H1 (cell line): ENCODE data around the gene FOXF1. TPM values are rescaled to one million over a fixed set of nuclear protein-coding genes. Genes with fewer than 3 reads are reported as not detected.
A peak's percentile ranks its signal among the peaks of the same experiment; 100 is the strongest.

Experiments
- CTCF ChIA-PET: fragments of 300-600 bp; sonication (Branson Sonifier 250); formaldehyde crosslinking; loops from one replicate; lab custom pipeline; 2021; ENCODE audit not compliant: partially characterized antibody; lab: Charles Lee
- POLR2A ChIA-PET: fragments of 300-600 bp; sonication (Branson Sonifier 250); formaldehyde crosslinking; loops from one replicate; lab custom pipeline; 2021; ENCODE audit warnings: inconsistent platforms; ENCODE audit not compliant: partially characterized antibody; lab: Charles Lee
- DNase-seq, 2 experiments: peaks; one replicate each; pipeline versions ENCODE4 v3.0.0 to v3.0.0-alpha.2; 2010 to 2022; ENCODE audit warnings: low spot score in 2 of 2, low read depth in 1 of 2, mixed read lengths in 1 of 2
- FAIRE-seq: peaks from 2 replicates; lab custom pipeline; 2011; peaks lifted over from hg19 to GRCh38; lab: Jason Lieb, UNC
- H2AFZ ChIP-seq: 2 replicates; pipeline ENCODE4 v1.8.1; 2012; ENCODE audit warnings: low read length, inconsistent platforms
- H2AK5ac ChIP-seq: 2 replicates; pipeline ENCODE4 v1.6.1; 2013; ENCODE audit warnings: low read depth, low read length
- H2BK120ac ChIP-seq: replicated peaks from 2 replicates; pipeline ENCODE3; 2013; ENCODE audit warnings: low read depth, low read length, inconsistent platforms
- H2BK12ac ChIP-seq: 2 replicates; pipeline ENCODE4 v1.6.1; 2013; ENCODE audit warnings: low read depth, low read length
- H2BK15ac ChIP-seq: 2 replicates; pipeline ENCODE4 v1.6.1; 2013; ENCODE audit warnings: low read length
- H2BK20ac ChIP-seq: 2 replicates; pipeline ENCODE4 v1.6.1; 2013; ENCODE audit warnings: low read length
- H2BK5ac ChIP-seq: 2 replicates; pipeline ENCODE4 v1.6.1; 2013; ENCODE audit warnings: low read depth, low read length
- H3K14ac ChIP-seq: 2 replicates; pipeline ENCODE4 v1.6.1; 2013; ENCODE audit warnings: inconsistent platforms; ENCODE audit not compliant: insufficient read length
- H3K18ac ChIP-seq: 2 replicates; pipeline ENCODE4 v1.6.1; 2013; ENCODE audit warnings: low read length; ENCODE audit errors: extremely low read depth
- H3K23ac ChIP-seq: 2 replicates; pipeline ENCODE4 v1.6.1; 2013; ENCODE audit warnings: inconsistent platforms; ENCODE audit not compliant: insufficient read length
- H3K23me2 ChIP-seq: 2 replicates; pipeline ENCODE4 v1.6.1; 2013; ENCODE audit warnings: low read depth, low read length
- H3K27ac ChIP-seq: 2 replicates; pipeline ENCODE4 v1.6.1; 2011; ENCODE audit warnings: low read depth, low read length, inconsistent platforms
- H3K27me3 ChIP-seq, 4 experiments: replicated peaks in 1 of 4; 1 replicate in 1 of 4; 2 replicates in 3 of 4; pipeline versions ENCODE4 v1.6.1 to v1.8.1; 2011 to 2013; ENCODE audit warnings: low read length in 3 of 4, mild to moderate bottlenecking in 3 of 4, inconsistent platforms in 2 of 4, mixed read lengths in 2 of 4, moderate library complexity in 1 of 4; ENCODE audit not compliant: control insufficient read depth in 3 of 4, insufficient read depth in 3 of 4; ENCODE audit errors: extremely low read depth in 1 of 4
- H3K36me3 ChIP-seq, 4 experiments: 2 replicates each; pipeline versions ENCODE4 v1.6.1 to v1.8.1; 2011 to 2013; ENCODE audit warnings: mild to moderate bottlenecking in 4 of 4, low read length in 3 of 4, moderate library complexity in 2 of 4, control low read depth in 1 of 4, inconsistent platforms in 1 of 4; ENCODE audit not compliant: insufficient read depth in 4 of 4, control insufficient read depth in 2 of 4
- H3K4ac ChIP-seq: replicated peaks from 2 replicates; pipeline ENCODE3; 2013; ENCODE audit warnings: low read length, low read depth, mixed read lengths, inconsistent platforms; ENCODE audit not compliant: insufficient read length
- H3K4me1 ChIP-seq, 4 experiments: replicated peaks in 1 of 4; 1 replicate in 1 of 4; 2 replicates in 3 of 4; pipeline versions ENCODE4 v1.6.1 to v1.8.1; 2011 to 2013; ENCODE audit warnings: low read length in 3 of 4, inconsistent platforms in 2 of 4, mixed read lengths in 1 of 4; ENCODE audit not compliant: insufficient read depth in 4 of 4, control insufficient read depth in 3 of 4
- H3K4me2 ChIP-seq, 2 experiments: 2 replicates each; pipeline versions ENCODE4 v1.6.1 to v1.8.1; 2011 to 2013; ENCODE audit warnings: low read depth in 2 of 2, low read length in 2 of 2, control low read depth in 1 of 2, inconsistent platforms in 1 of 2, mild to moderate bottlenecking in 1 of 2; ENCODE audit not compliant: insufficient read depth in 1 of 2
- H3K4me3 ChIP-seq, 4 experiments: fragments of 200-600, 300-600 bp in 1 of 4; sonication (generic), shearing (Covaris generic), sonication (Bioruptor Twin) in 1 of 4; 2 replicates each; pipeline versions ENCODE4 v1.5.1 to v1.8.1; 2011 to 2016; ENCODE audit warnings: low read length in 4 of 4, low read depth in 3 of 4, control low read depth in 2 of 4, inconsistent platforms in 2 of 4, mild to moderate bottlenecking in 2 of 4, mixed read lengths in 1 of 4, moderate library complexity in 1 of 4; ENCODE audit not compliant: insufficient read depth in 2 of 4; ENCODE audit errors: extremely low read depth in 1 of 4
- H3K56ac ChIP-seq: replicated peaks from 2 replicates; pipeline ENCODE3; 2013; ENCODE audit warnings: low read depth, mild to moderate bottlenecking, mixed read lengths, low read length, inconsistent platforms; ENCODE audit not compliant: insufficient read length
- H3K79me1 ChIP-seq: 2 replicates; pipeline ENCODE4 v1.6.1; 2013; ENCODE audit warnings: low read depth, low read length, control low read depth
- H3K79me2 ChIP-seq, 2 experiments: 2 replicates each; pipeline versions ENCODE4 v1.6.1 to v1.8.1; 2012 to 2013; ENCODE audit warnings: low read length in 2 of 2, mild to moderate bottlenecking in 2 of 2, inconsistent platforms in 1 of 2; ENCODE audit not compliant: insufficient read depth in 2 of 2, control insufficient read depth in 1 of 2
- H3K9ac ChIP-seq, 4 experiments: replicated peaks in 1 of 4; 1 replicate in 1 of 4; 2 replicates in 3 of 4; pipeline versions ENCODE4 v1.6.1 to v1.8.1; 2011 to 2013; ENCODE audit warnings: low read depth in 3 of 4, low read length in 3 of 4, control low read depth in 2 of 4, mild to moderate bottlenecking in 2 of 4, moderate library complexity in 2 of 4, inconsistent platforms in 1 of 4; ENCODE audit errors: extremely low read depth in 1 of 4
- H3K9me3 ChIP-seq, 2 experiments: 2 replicates each; pipeline versions ENCODE4 v1.6.1 to v1.8.1; 2012 to 2013; ENCODE audit warnings: mild to moderate bottlenecking in 2 of 2, moderate library complexity in 2 of 2, control low read depth in 1 of 2, inconsistent platforms in 1 of 2, low read depth in 1 of 2, low read length in 1 of 2, mixed read lengths in 1 of 2; ENCODE audit not compliant: insufficient read depth in 2 of 2
- H4K20me1 ChIP-seq, 2 experiments: replicated peaks in 1 of 2; 2 replicates each; pipeline versions ENCODE3 to v1.8.1; 2011 to 2013; ENCODE audit warnings: inconsistent platforms in 2 of 2, low read length in 2 of 2, mild to moderate bottlenecking in 1 of 2; ENCODE audit not compliant: insufficient read depth in 2 of 2, control insufficient read depth in 1 of 2
- H4K5ac ChIP-seq: 2 replicates; pipeline ENCODE4 v1.6.1; 2013; ENCODE audit warnings: low read length, low read depth, mixed read lengths, inconsistent platforms; ENCODE audit not compliant: insufficient read length
- H4K8ac ChIP-seq: 2 replicates; pipeline ENCODE4 v1.8.0; 2013; ENCODE audit warnings: mild to moderate bottlenecking, moderate library complexity, low read length, inconsistent platforms; ENCODE audit not compliant: insufficient read depth; ENCODE audit errors: extremely low read depth
- H4K91ac ChIP-seq: replicated peaks from 2 replicates; pipeline ENCODE3; 2013; ENCODE audit warnings: low read length, mixed read lengths, inconsistent platforms; ENCODE audit not compliant: insufficient read length
- CBX8 ChIP-seq: fragments of 300-800, 300-1000 bp; sonication (generic); IDR thresholded peaks from 2 replicates; pipeline ENCODE4 v1.7.1; 2016; ENCODE audit warnings: low read depth, low read length, borderline replicate concordance
- CTBP2 ChIP-seq: IDR thresholded peaks from 2 replicates; pipeline ENCODE4 v1.7.0; 2011; ENCODE audit warnings: borderline replicate concordance, mild to moderate bottlenecking, moderate library complexity, mixed read lengths, low read length; ENCODE audit not compliant: insufficient read depth, insufficient read length
- EZH2 ChIP-seq: fragments of 200-600 bp; sonication (generic); IDR thresholded peaks from 2 replicates; pipeline ENCODE4 v1.7.1; 2012; ENCODE audit warnings: low read depth, mild to moderate bottlenecking, moderate library complexity, low read length, inconsistent platforms; ENCODE audit not compliant: severe bottlenecking
- NRF1 ChIP-seq: IDR thresholded peaks from 2 replicates; pipeline ENCODE4 v1.6.1; 2011; ENCODE audit warnings: mild to moderate bottlenecking, low read depth, low read length, improper control_type of control experiment
- RNF2 ChIP-seq: fragments of 200-900, 300-1000 bp; sonication (generic); IDR thresholded peaks from 2 replicates; pipeline ENCODE4 v1.7.1; 2016; ENCODE audit warnings: borderline replicate concordance, low read depth, mild to moderate bottlenecking, antibody characterized with exemption, low read length; ENCODE audit not compliant: poor library complexity, severe bottlenecking; ENCODE audit errors: missing control alignments
- SUZ12 ChIP-seq: fragments of 200-600 bp; sonication (generic); IDR thresholded peaks from 2 replicates; pipeline ENCODE4 v1.6.1; 2012; ENCODE audit warnings: mild to moderate bottlenecking, inconsistent platforms, low read length, moderate library complexity, mixed read lengths
- WGBS, 2 experiments: shearing (Covaris generic) in 1 of 2; methylation state at CpG; one replicate each; pipeline versions ENCODE4 v1.1.6 to v1.1.7; 2013 to 2015; ENCODE audit warnings: low lambda C conversion rate in 2 of 2, mixed read lengths in 2 of 2, inconsistent platforms in 1 of 2, low coverage in 1 of 2, missing lambda C conversion rate in 1 of 2; ENCODE audit not compliant: insufficient replicate concordance in 2 of 2, insufficient coverage in 1 of 2, insufficient read length in 1 of 2; ENCODE audit errors: extremely low coverage in 1 of 2, missing lambda C conversion rate in 1 of 2; 5-methylcytosine and 5-hydroxymethylcytosine counted together
- polyA plus RNA-seq, 7 experiments: library from polyadenylated mRNA; depleted of rRNA in 3 of 7; stranded (reverse) in 5 of 7; unstranded in 2 of 7; fragments of >200 nt in 5 of 7; fragments of 200-250 nt in 2 of 7; gene quantifications; 1 replicate in 5 of 7; 2 replicates in 1 of 7; 4 replicates in 1 of 7; pipeline versions ENCODE4 v1.2.1 to v1.2.3, GENCODE V29; 2011 to 2013; ENCODE audit warnings: missing spikeins in 2 of 7, mixed read lengths in 2 of 7
- total RNA-seq: library from RNA; stranded (reverse); fragmentation: NEBNext Ultra II Directional; extraction: Animal tissue kit (Norgen Biotek cat#: 25700); gene quantifications from 2 replicates; pipeline ENCODE4 v1.2.1, GENCODE V29; 2021

The FOXF1 gene
- total and polyA plus RNA-seq, 2 of the 8 experiments (the other 6 are each of a cell fraction or from before 2014, with no cell fraction given) = 0.02 TPM; not detected in 1

GRCh38 chr16:86502856-86503748 is 7.2 kb upstream of the FOXF1 start:
- Histone ChIP-seq H3K4me2 (no peak overlapping the region), H4K20me1 (peaks cover 54 to 61% of the 10 kb centered on the region in 2 experiments), H3K9me3 (no peaks in the 10 kb centered on the region; a peak in 1 of 4 replicates), H3K36me3 (peaks cover 0 to 4% (median 0%) of the 10 kb centered on the region in 4 experiments; a peak in 1 of 8 replicates), H3K23me2 (no peaks in the 10 kb centered on the region; the same call in 1 of the 2 replicates), H3K79me2 (no peaks in the 10 kb centered on the region), H3K9ac (no peak overlapping the region), H4K91ac (no peak overlapping the region), H2BK15ac (0 out of 2 replicates have a peak overlapping the region, but pooled peaks have one; percentile 46), H2BK20ac (no peak overlapping the region), H2BK12ac (no peak overlapping the region), H3K56ac (no peak overlapping the region), H3K14ac (no peak overlapping the region), H4K8ac (no peak overlapping the region), H3K27me3 (peaks cover 99 to 100% (median 100%) of the 10 kb centered on the region in 4 experiments), H2BK120ac (no peak overlapping the region), H2AFZ (no peak overlapping the region), H3K4me1 (peaks cover 0 to 26% (median 16%) of the 10 kb centered on the region in 4 experiments; a peak in 6 of 7 replicates), H2AK5ac (no peak overlapping the region), H3K23ac (no peak overlapping the region), H4K5ac (no peak overlapping the region), H3K79me1 (peaks cover 2% of the 10 kb centered on the region), H3K18ac (no peak overlapping the region), H3K4ac (no peak overlapping the region), H3K4me3 (no peak overlapping the region), H3K27ac (no peak overlapping the region), H2BK5ac (no peak overlapping the region)
- FAIRE-seq (no peak), DNase-seq (no peak)
- POLR2A ChIA-PET = no interaction called here
- peak; percentile 78 for TF ChIP-seq SUZ12
- TF ChIP-seq EZH2 = peak; percentile 26
- peak; percentile 74 for TF ChIP-seq RNF2
- no peak for TF ChIP-seq NRF1
- no peak for TF ChIP-seq CTBP2
- TF ChIP-seq CBX8 = 0 out of 2 replicates have a peak, but pooled peaks have one; percentile 27
- 11% methylated on average over 20 of the region's 22 CpGs; no CpG with 5 or more reads in 1 of the 2 experiments for WGBS, 2 experiments
- CTCF ChIA-PET = interaction anchor here (0.5 to 1.5 kb wide), 3 partner anchors 9 to 560 kb away, joined by 3 to 6 read pairs (median 3); no protein-coding TSS in a partner anchor
